Endothelial cell of umbilical vein (primary cell): ENCODE results near the gene INTS7. TPM values are rescaled to one million over a fixed set of nuclear protein-coding genes. Genes with fewer than 3 reads are reported as not detected.

Experiments used
- BruUV-seq: library from RNA; stranded (reverse); fragments of 400-500 nt; replicated peaks from 2 replicates; lab custom pipeline; 2021; lab: Mats Ljungman, UMichigan
- CTCF ChIA-PET: fragments of 300-600, 350-600 bp; sonication (Branson Sonifier 250); formaldehyde crosslinking; loops from one replicate; lab custom pipeline; 2021; ENCODE audit warnings: antibody characterized with exemption, inconsistent platforms; lab: Charles Lee
- POLR2A ChIA-PET: fragments of 300-600, 350-600 bp; sonication (Branson Sonifier 250); formaldehyde crosslinking; loops from one replicate; lab custom pipeline; 2021; ENCODE audit warnings: antibody characterized with exemption, inconsistent platforms; lab: Charles Lee
- DNase-seq: peaks from one replicate; pipeline ENCODE4 v3.0.0-alpha.2; 2011; ENCODE audit warnings: low read depth, low spot score
- FAIRE-seq: peaks from 2 replicates; lab custom pipeline; 2011; peaks lifted over from hg19 to GRCh38; lab: Jason Lieb, UNC
- H2AFZ ChIP-seq: 2 replicates; pipeline ENCODE4 v1.6.0; 2012; ENCODE audit warnings: low read depth, low read length, control low read depth, inconsistent platforms
- H3K27ac ChIP-seq: 2 replicates; pipeline ENCODE4 v1.5.1; 2011; ENCODE audit warnings: low read depth, mild to moderate bottlenecking, control low read depth, low read length, moderate library complexity; ENCODE audit not compliant: insufficient read depth
- H3K27me3 ChIP-seq, 2 experiments: 2 replicates each; pipeline versions ENCODE4 v1.6.0 to v1.6.1; 2011; ENCODE audit warnings: low read length in 2 of 2, mixed read lengths in 1 of 2; ENCODE audit not compliant: control insufficient read depth in 2 of 2, insufficient read depth in 2 of 2
- H3K36me3 ChIP-seq, 2 experiments: 2 replicates in 1 of 2; 3 replicates in 1 of 2; pipeline ENCODE4 v1.5.1; 2011; ENCODE audit warnings: low read length in 2 of 2, mild to moderate bottlenecking in 1 of 2, moderate library complexity in 1 of 2; ENCODE audit not compliant: control insufficient read depth in 2 of 2, insufficient read depth in 2 of 2; ENCODE audit errors: extremely low read depth in 1 of 2
- H3K4me1 ChIP-seq: 3 replicates; pipeline ENCODE4 v1.5.1; 2011; ENCODE audit warnings: mild to moderate bottlenecking, low read length; ENCODE audit not compliant: control insufficient read depth, insufficient read depth; ENCODE audit errors: extremely low read depth
- H3K4me2 ChIP-seq: 2 replicates; pipeline ENCODE4 v1.6.1; 2011; ENCODE audit warnings: low read length, control low read depth, mixed read lengths; ENCODE audit not compliant: insufficient read depth
- H3K4me3 ChIP-seq, 3 experiments: fragments of 200-600 bp in 1 of 3; sonication (generic), shearing (Covaris generic) in 1 of 3; replicated peaks in 1 of 3; 2 replicates each; pipeline ENCODE4 v1.5.1; 2011 to 2016; ENCODE audit warnings: control low read depth in 3 of 3, low read length in 3 of 3, mild to moderate bottlenecking in 2 of 3, inconsistent platforms in 1 of 3, low read depth in 1 of 3, moderate library complexity in 1 of 3; ENCODE audit not compliant: insufficient read depth in 1 of 3
- H3K79me2 ChIP-seq: 2 replicates; pipeline ENCODE4 v1.6.0; 2012; ENCODE audit warnings: low read length, inconsistent platforms; ENCODE audit not compliant: control insufficient read depth, insufficient read depth
- H3K9ac ChIP-seq: replicated peaks from 2 replicates; pipeline ENCODE3; 2011; ENCODE audit warnings: low read length, control low read depth; ENCODE audit not compliant: insufficient read depth; ENCODE audit errors: extremely low read depth
- H3K9me1 ChIP-seq: replicated peaks from 3 replicates; pipeline ENCODE4 v1.6.0; 2011; ENCODE audit warnings: mild to moderate bottlenecking, low read length; ENCODE audit not compliant: control insufficient read depth, insufficient read depth; ENCODE audit errors: extremely low read depth
- H3K9me3 ChIP-seq: replicated peaks from 2 replicates; pipeline ENCODE4 v1.5.1; 2012; ENCODE audit warnings: low read length, inconsistent platforms; ENCODE audit not compliant: control insufficient read depth, insufficient read depth
- H4K20me1 ChIP-seq: replicated peaks from 2 replicates; pipeline ENCODE3; 2011; ENCODE audit warnings: mild to moderate bottlenecking, low read length; ENCODE audit not compliant: control insufficient read depth, insufficient read depth; ENCODE audit errors: extremely low read depth
- CTCF ChIP-seq, 2 donors: IDR thresholded peaks; 1 replicate in 1 of 2; 2 replicates in 1 of 2; pipeline ENCODE4 v1.5.1; 2011; ENCODE audit warnings: low read length in 2 of 2, mild to moderate bottlenecking in 2 of 2, moderate library complexity in 2 of 2, control low read depth in 1 of 2, inconsistent platforms in 1 of 2, low read depth in 1 of 2; ENCODE audit not compliant: insufficient read depth in 1 of 2; ENCODE audit errors: extremely low read depth in 1 of 2
- EZH2 ChIP-seq: IDR thresholded peaks from 2 replicates; pipeline ENCODE4 v1.6.1; 2012; ENCODE audit warnings: borderline replicate concordance, low read depth, mild to moderate bottlenecking, moderate library complexity, low read length, inconsistent platforms; ENCODE audit not compliant: severe bottlenecking
- FOS ChIP-seq: IDR thresholded peaks from 2 replicates; pipeline ENCODE4 v1.6.1; 2011; ENCODE audit warnings: mild to moderate bottlenecking, low read length, moderate library complexity, borderline replicate concordance; ENCODE audit not compliant: insufficient read depth
- GATA2 ChIP-seq: IDR thresholded peaks from 2 replicates; pipeline ENCODE4 v1.7.0; 2011; ENCODE audit warnings: low read depth, mild to moderate bottlenecking, moderate library complexity, mixed read lengths, low read length; ENCODE audit not compliant: insufficient read length, insufficient read depth
- JUN ChIP-seq: IDR thresholded peaks from 2 replicates; pipeline ENCODE4 v1.6.1; 2011; ENCODE audit warnings: borderline replicate concordance, low read depth; ENCODE audit not compliant: insufficient read length, insufficient read depth
- MAX ChIP-seq: IDR thresholded peaks from 2 replicates; pipeline ENCODE4 v1.6.1; 2011; ENCODE audit not compliant: insufficient read depth, insufficient read length
- MYC ChIP-seq: IDR thresholded peaks from one replicate; pipeline ENCODE4 v1.6.1; 2011; ENCODE audit warnings: mild to moderate bottlenecking, low read depth, low read length
- POLR2A ChIP-seq: IDR thresholded peaks from 2 replicates; pipeline ENCODE4 v1.6.1; 2012; ENCODE audit warnings: low read depth, mild to moderate bottlenecking, control low read depth, low read length
- POLR2AphosphoS5 ChIP-seq: IDR thresholded peaks from 2 replicates; pipeline ENCODE4 v1.6.1; 2012; ENCODE audit warnings: low read depth, mild to moderate bottlenecking, control low read depth, low read length, moderate library complexity; ENCODE audit not compliant: insufficient read depth
- dilution Hi-C: fragments of 300-500 bp; cut with MboI; formaldehyde crosslinking; loops from one replicate; pipeline ENCODE4 v1.15.0; 2019; ENCODE audit warnings: low sequenced_read_pairs; ENCODE audit not compliant: extremely low pct_ligation_motif_present
- intact Hi-C: fragments of 100-400 bp; cut with micrococcal nuclease; formaldehyde crosslinking; loops from one replicate; pipeline ENCODE4 v1.10.0; 2022
- polyA plus RNA-seq, 4 experiments: library from polyadenylated mRNA; depleted of rRNA in 3 of 4; stranded (reverse) in 3 of 4; unstranded in 1 of 4; fragments of >200 nt; gene quantifications; 2 replicates each; pipeline versions ENCODE4 v1.2.1 to v1.2.3, GENCODE V29; 2011 to 2012; ENCODE audit warnings: missing spikeins in 1 of 4
- total RNA-seq: library from RNA; stranded (reverse); gene quantifications from 2 replicates; pipeline ENCODE4 v1.2.3, GENCODE V29; 2021

INTS7 gene
- total and polyA plus RNA-seq, 2 donors (not counting 3 experiments of a cell fraction or from before 2014, with no cell fraction given), result 9.1 to 18.1 TPM

- H3K4me3 ChIP-seq, result no peak overlapping the region
- FAIRE-seq (no peak), DNase-seq (no peak)
- H3K9ac ChIP-seq, result no peak overlapping the region
- peaks cover 16% of the 10 kb centered on the region for H3K4me1 ChIP-seq
- dilution Hi-C loops (no loop called here), intact Hi-C loops (no loop called here)
- H3K27me3 ChIP-seq, result no peaks in the 10 kb centered on the region
- H3K9me1 ChIP-seq, result no peaks in the 10 kb centered on the region
- H2AFZ ChIP-seq, result no peak overlapping the region
- POLR2A ChIA-PET, result no interaction called here
- no peak overlapping the region for H3K27ac ChIP-seq
- H3K36me3 ChIP-seq, result no peaks in the 10 kb centered on the region
- CTCF ChIA-PET, result no interaction called here
- H3K9me3 ChIP-seq, result no peaks in the 10 kb centered on the region
- TF ChIP-seq EZH2 (no peak), JUN (no peak), MAX (no peak), CTCF (IDR thresholded peaks at IDR 0.05; ENCODE audit: extremely low read depth in 1 of 2, insufficient read depth in 1 of 2, low read depth in 1 of 2, low read length in 2 of 2) (no peak), MYC (no peak), FOS (no peak), GATA2 (no peak), POLR2AphosphoS5 (no peak), POLR2A (no peak)
- H3K79me2 ChIP-seq, result peaks cover 48% of the 10 kb centered on the region
- no TSS peak for BruUV-seq
- H3K4me2 ChIP-seq, result no peak overlapping the region
- no peaks in the 10 kb centered on the region for H4K20me1 ChIP-seq
Measured at GRCh38 chr1:212042436-212042835, 7.1 kb upstream of the INTS7 start.
